NK-92 treated with Interleukin-12 subunit alpha and Interleukin-12 subunit beta, amount 100 ng/mL, for 24 hours (cell line): ENCODE measurements around the gene CAPN12.

Experiments
- DNase-seq: peaks from one replicate; lab custom pipeline; 2025; lab: John Stamatoyannopoulos, UW

The CAPN12 gene

GRCh38 chr19:38695832-38696728, 48.2 kb downstream of the CAPN12 start:
- no peak for DNase-seq

- DNase-seq, result no peak
These were observed 49.0 kb downstream of the CAPN12 start for GRCh38 chr19:38695317-38695683.

- peak; percentile 51 for DNase-seq
These were observed 50.7 kb downstream of the CAPN12 start for GRCh38 chr19:38693380-38694223.

GRCh38 chr19:38692458-38693379, 51.6 kb downstream of the CAPN12 start:
- no peak for DNase-seq

- no peak for DNase-seq
These were observed 52.3 kb downstream of the CAPN12 start for GRCh38 chr19:38691938-38692457.

GRCh38 chr19:38690832-38691231, 53.4 kb downstream of the CAPN12 start:
- no peak for DNase-seq

GRCh38 chr19:38690146-38690545, 54.1 kb downstream of the CAPN12 start:
- no peak for DNase-seq

GRCh38 chr19:38687837-38688378, 56.4 kb downstream of the CAPN12 start:
- no peak for DNase-seq

- no peak for DNase-seq
These were observed 57.8 kb downstream of the CAPN12 start for GRCh38 chr19:38686530-38686888.

GRCh38 chr19:38685666-38686529, 58.4 kb downstream of the CAPN12 start:
- no peak for DNase-seq

GRCh38 chr19:38684862-38685665, 59.2 kb downstream of the CAPN12 start:
- no peak for DNase-seq

GRCh38 chr19:38684078-38684861, 60.0 kb downstream of the CAPN12 start:
- DNase-seq, result no peak

- peak; percentile 72 for DNase-seq
These were observed 60.7 kb downstream of the CAPN12 start for GRCh38 chr19:38683393-38684077.

- DNase-seq, result no peak
These were observed 61.3 kb downstream of the CAPN12 start for GRCh38 chr19:38682872-38683392.

GRCh38 chr19:38682195-38682867, 61.9 kb downstream of the CAPN12 start:
- DNase-seq, result no peak
